Ascending aorta (tissue), 2 donors: Measurements from ENCODE around the gene IQGAP2. TPM values are rescaled to one million over a fixed set of nuclear protein-coding genes. Genes with fewer than 3 reads are reported as not detected.

ENCODE experiments used
- DNase-seq, 2 donors: peaks; one replicate each; pipeline ENCODE4 v3.0.0-alpha.2; 2019; ENCODE audit warnings: low spot score in 2 of 2
- H3K27ac ChIP-seq, 2 donors: fragments of 200-600 bp; sonication (generic); one replicate each; pipeline ENCODE4 v1.5.1; 2016 to 2017; ENCODE audit warnings: mild to moderate bottlenecking in 1 of 2
- H3K27me3 ChIP-seq: fragments of 200-600 bp; sonication (generic); one replicate; pipeline ENCODE4 v1.5.1; 2017
- H3K36me3 ChIP-seq, 2 donors: fragments of 200-600 bp; sonication (generic); one replicate each; pipeline ENCODE4 v1.5.1; 2016
- H3K4me1 ChIP-seq, 2 donors: fragments of 200-600 bp; sonication (generic); one replicate each; pipeline ENCODE4 v1.5.1; 2016 to 2017; ENCODE audit warnings: mild to moderate bottlenecking in 1 of 2
- H3K4me3 ChIP-seq, 2 donors: fragments of 200-600 bp; sonication (generic); one replicate each; pipeline ENCODE4 v1.5.1; 2016 to 2017; ENCODE audit warnings: mild to moderate bottlenecking in 1 of 2
- H3K9me3 ChIP-seq, 2 donors: fragments of 200-600 bp; sonication (generic); one replicate each; pipeline ENCODE4 v1.5.1; 2016
- intact Hi-C: fragments of 100-400 bp; cut with DNase I; formaldehyde crosslinking; loops from one replicate; pipeline ENCODE4 v1.15.1; 2023
- total RNA-seq: library from RNA; depleted of rRNA; stranded (reverse); fragments of >200 nt; gene quantifications from one replicate; pipeline ENCODE4 v1.1.0, GENCODE V29; 2016
- TF ChIP-seq, protein P1 (sequence below), 3 experiments: fragments of 200-600 bp in 2 of 3; fragments of 450-650 bp in 1 of 3; sonication (generic) in 2 of 3; IDR thresholded peaks; one replicate each; pipeline ENCODE4 v1.5.1; 2016 to 2019; ENCODE audit warnings: antibody characterized with exemption in 3 of 3, mild to moderate bottlenecking in 1 of 3, moderate library complexity in 1 of 3

Gene IQGAP2
- total RNA-seq, 1 donor from 2014 or later = 19.8 TPM

GRCh38 chr5:76445830-76446229 is 42.7 kb downstream of the IQGAP2 start:
- intact Hi-C loops = no loop called here
- TF ChIP-seq, protein P1, sequence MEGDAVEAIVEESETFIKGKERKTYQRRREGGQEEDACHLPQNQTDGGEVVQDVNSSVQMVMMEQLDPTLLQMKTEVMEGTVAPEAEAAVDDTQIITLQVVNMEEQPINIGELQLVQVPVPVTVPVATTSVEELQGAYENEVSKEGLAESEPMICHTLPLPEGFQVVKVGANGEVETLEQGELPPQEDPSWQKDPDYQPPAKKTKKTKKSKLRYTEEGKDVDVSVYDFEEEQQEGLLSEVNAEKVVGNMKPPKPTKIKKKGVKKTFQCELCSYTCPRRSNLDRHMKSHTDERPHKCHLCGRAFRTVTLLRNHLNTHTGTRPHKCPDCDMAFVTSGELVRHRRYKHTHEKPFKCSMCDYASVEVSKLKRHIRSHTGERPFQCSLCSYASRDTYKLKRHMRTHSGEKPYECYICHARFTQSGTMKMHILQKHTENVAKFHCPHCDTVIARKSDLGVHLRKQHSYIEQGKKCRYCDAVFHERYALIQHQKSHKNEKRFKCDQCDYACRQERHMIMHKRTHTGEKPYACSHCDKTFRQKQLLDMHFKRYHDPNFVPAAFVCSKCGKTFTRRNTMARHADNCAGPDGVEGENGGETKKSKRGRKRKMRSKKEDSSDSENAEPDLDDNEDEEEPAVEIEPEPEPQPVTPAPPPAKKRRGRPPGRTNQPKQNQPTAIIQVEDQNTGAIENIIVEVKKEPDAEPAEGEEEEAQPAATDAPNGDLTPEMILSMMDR (IDR thresholded peaks at IDR 0.05) = no peak
- Histone ChIP-seq H3K27ac (no peak overlapping the region), H3K4me3 (no peak overlapping the region), H3K27me3 (no peaks in the 10 kb centered on the region), H3K9me3 (no peaks in the 10 kb centered on the region), H3K4me1 (no peaks in the 10 kb centered on the region), H3K36me3 (no peaks in the 10 kb centered on the region)
- no peak for DNase-seq

DNA sequence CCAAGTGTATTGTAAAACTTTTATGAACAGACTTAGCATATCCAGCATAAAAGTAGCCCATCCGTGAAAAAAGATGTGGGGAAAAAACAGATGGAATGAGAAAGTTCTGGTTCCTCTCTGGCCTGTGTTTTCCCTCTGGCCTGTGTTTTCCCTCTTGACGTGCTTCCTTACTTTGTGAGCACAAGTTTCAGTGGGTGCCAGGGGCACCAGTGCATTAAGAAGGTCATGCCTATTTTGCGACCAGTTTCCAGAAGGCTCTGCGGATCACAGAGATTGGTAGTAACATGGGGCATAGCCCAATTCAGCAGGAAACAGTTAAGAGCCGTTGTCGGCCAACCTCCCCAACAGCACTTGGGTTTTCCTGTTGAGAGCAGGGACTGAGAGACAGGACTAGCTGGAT is 43.7 kb downstream of the IQGAP2 start:
- Histone ChIP-seq H3K27ac (no peak overlapping the region), H3K4me3 (no peak overlapping the region), H3K4me1 (no peaks in the 10 kb centered on the region), H3K36me3 (no peaks in the 10 kb centered on the region), H3K9me3 (no peaks in the 10 kb centered on the region), H3K27me3 (no peaks in the 10 kb centered on the region)
- intact Hi-C loops = no loop called here
- DNase-seq = no peak
- TF ChIP-seq, protein P1 (IDR thresholded peaks at IDR 0.05) = no peak

DNA sequence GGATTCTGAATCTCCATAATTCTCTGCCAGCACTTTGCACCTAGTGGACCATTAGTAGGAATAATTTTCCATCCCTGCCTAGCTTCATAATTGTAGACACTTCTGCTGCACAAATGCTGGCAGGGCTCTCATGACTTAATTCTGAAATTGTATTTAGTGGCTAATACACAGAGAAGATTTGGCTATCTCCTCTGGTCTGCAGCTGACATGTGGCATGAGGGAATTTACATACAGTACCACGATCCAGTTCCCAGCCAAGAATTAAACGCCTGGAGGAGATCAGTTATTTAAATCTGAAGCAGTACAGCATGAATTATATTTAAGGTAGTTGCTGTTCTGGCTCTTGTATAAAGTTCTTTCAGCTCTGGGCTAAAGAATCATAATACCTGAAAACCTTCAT is 46.5 kb downstream of the IQGAP2 start:
- H3K4me1 ChIP-seq = no peaks in the 10 kb centered on the region
- DNase-seq = no peak
- no peak overlapping the region for H3K4me3 ChIP-seq
- H3K27ac ChIP-seq = no peak overlapping the region
- H3K9me3 ChIP-seq = no peaks in the 10 kb centered on the region
- intact Hi-C loops = no loop called here
- H3K36me3 ChIP-seq = no peaks in the 10 kb centered on the region
- no peaks in the 10 kb centered on the region for H3K27me3 ChIP-seq
- TF ChIP-seq, protein P1 (IDR thresholded peaks at IDR 0.05) = no peak

DNA sequence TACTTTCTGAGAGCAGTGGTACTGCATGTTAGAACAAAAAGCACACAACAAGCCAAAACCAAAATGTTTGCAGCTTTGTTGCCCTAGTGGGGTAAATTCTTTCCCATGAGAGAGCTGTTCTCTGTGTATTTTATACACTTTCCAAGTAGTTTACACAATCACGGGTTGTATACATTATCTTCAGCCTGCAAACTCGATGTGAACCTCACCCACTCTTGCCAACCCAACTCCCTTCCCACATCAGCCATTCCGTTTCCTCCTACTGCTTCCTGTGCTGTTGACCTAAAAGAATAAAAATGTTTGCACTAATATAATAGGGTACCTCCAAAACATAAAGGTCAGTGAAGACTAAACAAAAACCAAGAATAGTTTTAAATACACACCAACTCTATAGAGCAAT is 47.0 kb downstream of the IQGAP2 start:
- H3K36me3 ChIP-seq = no peaks in the 10 kb centered on the region
- no peaks in the 10 kb centered on the region for H3K27me3 ChIP-seq
- TF ChIP-seq, protein P1 (IDR thresholded peaks at IDR 0.05) = no peak
- no peak overlapping the region for H3K27ac ChIP-seq
- no peak for DNase-seq
- no peaks in the 10 kb centered on the region for H3K4me1 ChIP-seq
- no peaks in the 10 kb centered on the region for H3K9me3 ChIP-seq
- H3K4me3 ChIP-seq = no peak overlapping the region
- intact Hi-C loops = no loop called here

- Histone ChIP-seq H3K36me3 (no peaks in the 10 kb centered on the region), H3K9me3 (no peaks in the 10 kb centered on the region), H3K4me3 (no peak overlapping the region), H3K27me3 (no peaks in the 10 kb centered on the region), H3K4me1 (no peaks in the 10 kb centered on the region), H3K27ac (no peak overlapping the region)
- DNase-seq = no peak
- intact Hi-C loops = no loop called here
- TF ChIP-seq, protein P1 (IDR thresholded peaks at IDR 0.05) = no peak
Measured at GRCh38 chr5:76451031-76451701, 48.1 kb downstream of the IQGAP2 start.
